Brain microvascular endothelial cell (primary cell): Measurements from ENCODE around the gene TSPAN5.
"Not testable (repeated sequence)": the region's sequence is repeated elsewhere in the genome, so short reads cannot be mapped to it uniquely, and the experiment has no call there.

Experiments used
- DNase-seq: peaks from one replicate; pipeline ENCODE4 v3.0.0-alpha.2; 2020
- H3K27ac ChIP-seq: fragments of 250-450 bp; sonication (Bioruptor Pico); 2 replicates; pipeline ENCODE4 v1.5.1; 2020; ENCODE audit warnings: mild to moderate bottlenecking, moderate library complexity
- H3K27me3 ChIP-seq: fragments of 250-450 bp; sonication (Bioruptor Pico); replicated peaks from 2 replicates; pipeline ENCODE4 v1.5.1; 2020; ENCODE audit warnings: mild to moderate bottlenecking
- H3K36me3 ChIP-seq: fragments of 250-450 bp; sonication (Bioruptor Pico); replicated peaks from 2 replicates; pipeline ENCODE4 v1.5.1; 2020; ENCODE audit warnings: mild to moderate bottlenecking
- H3K4me3 ChIP-seq: 2 replicates; pipeline ENCODE4 v1.5.1; 2011; ENCODE audit warnings: low read depth, mild to moderate bottlenecking, control low read depth, low read length, moderate library complexity
- CTCF ChIP-seq: IDR thresholded peaks from 2 replicates; pipeline ENCODE4 v1.5.1; 2011; ENCODE audit warnings: low read depth, mild to moderate bottlenecking, moderate library complexity, low read length, control low read depth, inconsistent platforms; ENCODE audit errors: missing control alignments
- in situ Hi-C: cut with HindIII; loops from 2 replicates; pipeline ENCODE4 v1.10.0; 2017; ENCODE audit warnings: low sequenced_read_pairs, low pct_ligation_motif_present

TSPAN5 gene

GRCh38 chr4:98658287-98659105 is at the start of gene TSPAN5:
TSPAN5 (minus strand) TSS chr4:98658611.
- peak within 1 kb of the TSS; percentile 60 for H3K27ac ChIP-seq
- DNase-seq, result no peak
- no peak for TF ChIP-seq CTCF
- in situ Hi-C loops, result no loop called here
- no peaks in the 10 kb centered on the region for H3K36me3 ChIP-seq
- H3K27me3 ChIP-seq, result no peaks in the 10 kb centered on the region
- peak within 1 kb of the TSS; percentile 93 for H3K4me3 ChIP-seq

- Histone ChIP-seq H3K36me3 (no peaks in the 10 kb centered on the region), H3K4me3 (no peak overlapping the region), H3K27ac (no peak overlapping the region), H3K27me3 (no peaks in the 10 kb centered on the region)
- TF ChIP-seq CTCF, result no peak
- in situ Hi-C loops, result no loop called here
- DNase-seq, result no peak
Observed at GRCh38 chr4:98706935-98707334, 48.5 kb upstream of the TSPAN5 start.

GRCh38 chr4:98706200-98706813 is 47.9 kb upstream of the TSPAN5 start:
- in situ Hi-C loops, result no loop called here
- Histone ChIP-seq H3K27me3 (no peaks in the 10 kb centered on the region), H3K27ac (no peak overlapping the region), H3K4me3 (no peak overlapping the region), H3K36me3 (no peaks in the 10 kb centered on the region)
- no peak for DNase-seq
- TF ChIP-seq CTCF, result no peak

- H3K27me3 ChIP-seq, in situ Hi-C loops, H3K27ac ChIP-seq, H3K4me3 ChIP-seq, DNase-seq, H3K36me3 ChIP-seq: not testable (repeated sequence)
Observed at GRCh38 chr4:98705586-98705985, 47.2 kb upstream of the TSPAN5 start.

GRCh38 chr4:98700656-98701055 is 42.2 kb upstream of the TSPAN5 start:
- H3K27me3 ChIP-seq, result no peaks in the 10 kb centered on the region
- H3K27ac ChIP-seq, result no peak overlapping the region
- in situ Hi-C loops, result no loop called here
- no peaks in the 10 kb centered on the region for H3K36me3 ChIP-seq
- no peak for TF ChIP-seq CTCF
- DNase-seq, result no peak
- no peak overlapping the region for H3K4me3 ChIP-seq

GRCh38 chr4:98694076-98694475 is 35.7 kb upstream of the TSPAN5 start:
- H3K27me3 ChIP-seq, result no peaks in the 10 kb centered on the region
- no peak overlapping the region for H3K4me3 ChIP-seq
- DNase-seq, result no peak
- no peaks in the 10 kb centered on the region for H3K36me3 ChIP-seq
- in situ Hi-C loops, result no loop called here
- TF ChIP-seq CTCF, result no peak
- H3K27ac ChIP-seq, result no peak overlapping the region
